Left cardiac atrium (tissue), 4 donors: ENCODE data around the gene UPP2. TPM values are rescaled to one million over a fixed set of nuclear protein-coding genes. Genes with fewer than 3 reads are reported as not detected.

ENCODE experiments used
- ATAC-seq, 2 donors: fragments of 200-7000 bp; cut with Tn5 transposase; one replicate each; pipeline ENCODE4 v1.9.1; 2020; ENCODE audit warnings: mild to moderate bottlenecking in 2 of 2, moderate library complexity in 2 of 2
- DNase-seq: peaks from one replicate; pipeline ENCODE4 v3.0.0-alpha.2; 2020
- intact Hi-C, 2 donors: fragments of 100-400 bp; cut with DNase I; formaldehyde crosslinking; loops; one replicate each; pipeline versions ENCODE4 v1.14.1 to v1.15.1; 2022 to 2023
- long read RNA-seq: library from polyadenylated mRNA; unstranded; transcript quantifications from one replicate; pipeline ENCODE4 v2.0.0, GENCODE V29; 2021
- total RNA-seq, 2 donors: library from RNA; stranded (reverse); fragmentation: NEBNext Ultra II Directional; extraction: Animal tissue kit (Norgen Biotek cat#: 25700); gene quantifications; one replicate each; pipeline ENCODE4 v1.2.1, GENCODE V29; 2021
- donor health status: DM: no; HTN: yes; CAD: no.
- donor health status: DM: no; HTN: yes; CAD: no; lungs with severe emphysema.
- donor health status: DM: yes; HTN: yes; CAD: no.
- donor health status: Dilated cardiomyopathy.

The UPP2 gene
- total RNA-seq: not detected
- long read RNA-seq, partial matches to known transcripts: 0 of 1 reads
- long read RNA-seq, other reads (novel, unspliced or antisense): 1 of 1 reads

DNA sequence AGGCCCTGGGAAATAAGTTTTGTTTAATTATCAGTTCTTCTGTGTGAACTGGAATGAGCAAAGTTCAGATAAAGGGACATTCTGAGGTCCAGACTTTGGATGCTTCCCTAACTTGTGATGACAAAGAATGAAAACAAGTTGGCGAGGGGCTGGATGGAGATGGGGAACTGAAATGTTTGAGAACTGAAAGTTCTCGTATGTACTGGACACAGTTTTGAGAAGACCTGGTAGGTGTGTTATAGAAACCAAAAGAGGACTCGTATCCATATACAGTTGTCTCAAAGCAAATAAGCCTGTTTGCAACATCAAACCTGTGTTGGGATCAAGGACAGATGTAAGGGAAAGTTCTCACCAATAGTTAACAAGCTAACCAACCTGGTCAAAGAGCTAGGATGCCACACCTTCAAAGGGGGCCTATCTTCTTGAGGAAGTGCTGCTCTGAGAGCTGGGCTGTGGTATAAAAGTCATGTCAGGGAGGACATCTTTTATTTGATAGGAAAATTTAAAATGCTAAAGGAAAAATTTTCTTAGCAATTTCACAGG lies at the start of gene UPP2:
TSS of gene UPP2 (plus strand) at position 493 of the 543 bp plus-strand sequence. CDS start 188 bp downstream, outside the sequence.
- no peak for ATAC-seq
- intact Hi-C loops: no loop called here
- DNase-seq: no peak

DNA sequence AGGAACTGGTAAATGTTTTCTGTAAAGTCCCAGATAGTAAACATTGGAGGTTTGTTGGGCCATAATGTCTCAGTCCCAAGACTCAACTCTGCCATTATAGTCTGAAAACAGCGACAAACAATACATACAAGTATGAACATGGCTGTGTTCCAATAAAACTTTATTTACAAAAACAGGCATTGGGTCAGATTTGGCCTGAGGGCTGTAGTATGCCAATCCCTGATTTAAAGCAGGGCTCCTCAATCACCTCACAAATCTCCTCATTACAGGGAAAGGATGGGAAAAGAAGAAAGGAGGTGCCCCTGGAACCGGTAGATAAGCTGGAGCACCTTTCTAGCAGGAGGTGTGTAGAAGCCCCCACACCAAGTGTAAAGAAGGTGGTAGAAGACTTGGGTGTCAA lies 48.9 kb upstream of the UPP2 start:
- ATAC-seq (no peak), DNase-seq (no peak)
- intact Hi-C loops: no loop called here

DNA sequence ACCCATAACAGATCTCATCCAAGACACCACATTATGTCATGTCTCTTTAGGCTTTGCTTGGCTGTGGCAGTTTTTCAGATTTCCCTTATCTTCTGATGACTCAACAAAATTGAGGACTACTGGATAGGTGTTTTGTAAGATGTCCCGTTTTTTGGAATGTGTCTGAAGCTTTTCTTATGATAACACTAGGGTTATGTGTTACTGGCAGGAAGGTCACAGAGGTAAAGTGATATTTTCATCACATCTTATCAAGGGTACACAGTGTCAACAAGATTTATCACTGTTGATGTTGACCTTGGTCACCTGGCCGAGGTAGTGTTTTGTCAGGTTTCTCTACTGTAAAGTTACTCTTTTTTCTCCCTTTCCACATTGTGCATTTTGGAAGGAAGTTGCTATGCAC lies 44.8 kb upstream of the UPP2 start:
- DNase-seq: no peak
- ATAC-seq: no peak
- intact Hi-C loops: no loop called here

DNA sequence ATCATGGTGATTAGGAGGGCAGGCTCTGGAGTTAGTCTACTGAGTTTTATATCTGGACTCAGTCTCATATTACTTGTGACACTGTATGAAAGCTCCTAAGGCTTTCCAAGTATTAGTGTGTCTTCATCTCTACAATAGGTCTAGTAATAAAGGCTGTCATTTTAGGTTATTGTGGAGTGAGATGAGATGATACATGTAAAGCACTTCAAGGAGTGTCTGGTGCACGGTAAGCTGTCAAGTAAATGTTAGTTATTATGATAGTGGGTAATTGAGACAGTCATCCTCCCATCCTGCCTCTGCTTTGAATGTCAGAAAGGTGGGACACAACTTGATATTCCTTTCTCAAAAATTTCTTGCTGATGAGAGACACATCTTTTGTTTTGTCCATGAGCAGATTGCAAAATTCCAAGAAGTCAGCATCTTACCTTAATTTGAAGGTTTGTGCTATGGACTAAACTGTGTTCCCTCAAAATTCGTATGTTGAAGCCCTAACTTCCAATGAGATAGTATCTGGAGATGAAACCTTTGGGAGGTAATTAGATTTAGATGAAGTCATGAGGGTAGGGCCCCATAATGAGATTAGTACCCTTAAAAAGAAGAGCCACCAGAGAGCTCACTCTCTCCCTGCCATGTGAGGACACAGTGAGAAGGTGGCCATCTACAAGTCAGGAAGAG lies 41.4 kb upstream of the UPP2 start:
- ATAC-seq (no peak), DNase-seq (no peak)
- intact Hi-C loops: no loop called here

DNA sequence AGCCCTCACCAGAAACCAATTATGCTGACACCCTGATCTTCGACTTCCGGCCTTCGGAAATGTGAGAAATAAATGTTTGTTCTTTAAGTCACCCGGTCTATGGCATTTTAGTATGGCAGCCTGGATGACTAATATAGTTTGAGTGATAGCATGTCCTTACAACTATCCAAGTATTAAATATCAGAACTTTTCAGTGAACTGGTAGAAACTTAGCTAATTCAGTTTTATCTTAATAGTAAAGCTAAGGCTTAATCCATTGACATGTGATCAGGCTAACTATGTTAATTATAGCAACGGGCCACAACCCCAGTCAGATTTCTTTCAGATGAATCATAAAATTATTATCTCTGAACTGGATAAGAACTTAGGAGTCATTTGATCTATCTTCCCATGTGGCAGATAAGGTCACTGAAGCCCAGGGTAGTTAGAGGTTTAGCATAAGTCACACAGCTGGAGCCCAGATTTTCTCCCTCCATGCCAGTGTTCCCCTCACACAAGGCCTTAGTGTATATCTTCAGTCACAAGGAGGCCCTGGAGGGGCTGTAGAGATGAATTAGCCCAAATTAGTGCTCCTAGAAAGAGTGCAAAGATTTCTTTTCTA lies 40.7 kb upstream of the UPP2 start:
- peak in 1 of 2 donors; percentile 40 for ATAC-seq
- intact Hi-C loops: no loop called here
- DNase-seq: no peak

DNA sequence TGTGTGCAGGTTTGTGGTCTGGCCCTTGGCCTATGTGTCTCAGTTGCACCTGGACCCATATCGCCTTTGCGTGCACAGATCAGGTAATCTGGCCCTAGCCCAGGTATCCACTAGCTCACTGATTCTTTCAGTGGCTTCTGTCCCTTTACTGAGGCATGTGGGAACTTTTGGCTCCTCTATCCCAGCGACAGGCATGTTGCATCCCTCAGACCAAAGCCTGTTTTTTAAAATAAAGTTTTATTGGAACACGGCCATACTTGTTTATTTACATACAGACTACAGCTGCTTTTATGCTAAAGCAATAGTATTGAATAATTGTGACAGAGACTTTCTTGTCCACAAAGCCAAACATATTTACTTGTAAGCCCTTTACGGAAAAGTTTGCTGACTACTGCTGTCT lies 39.9 kb upstream of the UPP2 start:
- ATAC-seq (no peak), DNase-seq (no peak)
- intact Hi-C loops: no loop called here

DNA sequence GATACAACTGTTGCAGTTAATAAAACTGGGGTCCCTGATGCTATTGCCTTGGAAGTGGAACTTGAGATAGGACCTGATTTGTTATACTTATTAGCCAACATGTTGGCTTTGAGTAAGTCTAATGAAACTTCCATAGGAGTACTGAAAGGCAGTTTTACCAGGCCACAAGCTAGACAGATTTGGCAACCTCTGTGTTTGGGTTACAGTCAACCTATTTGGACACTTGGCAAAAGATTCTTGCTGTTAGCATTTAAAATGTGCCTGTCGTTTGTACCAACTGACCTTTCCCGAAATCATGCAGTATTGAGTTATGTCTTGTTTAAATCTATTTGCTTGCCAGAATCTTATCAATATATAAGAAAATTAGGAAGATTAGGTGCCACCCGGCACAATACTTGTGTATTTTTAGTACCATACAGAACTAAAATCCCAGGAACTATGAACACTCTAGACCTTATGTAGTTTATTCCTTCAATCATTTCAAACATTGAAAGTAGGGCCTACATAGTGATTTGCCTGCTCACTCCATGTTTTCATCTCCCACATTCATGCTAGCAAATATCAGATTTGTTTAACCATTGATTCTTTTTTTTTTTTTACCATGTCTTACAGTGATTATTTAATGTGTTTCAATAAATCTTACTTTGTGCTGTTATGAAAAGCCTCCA lies 35.5 kb upstream of the UPP2 start:
- DNase-seq (no peak), ATAC-seq (no peak)
- intact Hi-C loops: no loop called here

DNA sequence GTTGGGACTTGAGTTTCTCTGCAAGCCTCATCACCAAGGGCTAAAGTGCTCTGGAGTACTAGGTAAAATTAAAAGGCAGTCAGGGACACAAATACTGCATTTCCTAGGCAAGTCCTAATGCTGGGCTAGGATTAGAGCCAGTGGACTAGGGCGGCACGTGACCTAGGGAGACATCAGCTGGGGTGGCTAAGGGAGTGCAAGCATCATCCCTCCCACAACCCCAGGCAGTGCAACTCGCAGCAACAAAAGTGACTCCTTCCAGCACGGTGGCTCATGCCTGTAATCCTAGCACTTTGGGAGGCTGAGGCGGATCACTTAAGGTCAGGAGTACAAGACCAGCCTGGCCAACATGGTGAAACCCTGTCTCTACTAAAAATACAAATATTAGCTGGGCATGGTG lies 30.7 kb upstream of the UPP2 start:
- DNase-seq (no peak), ATAC-seq (no peak)
- intact Hi-C loops: no loop called here

DNA sequence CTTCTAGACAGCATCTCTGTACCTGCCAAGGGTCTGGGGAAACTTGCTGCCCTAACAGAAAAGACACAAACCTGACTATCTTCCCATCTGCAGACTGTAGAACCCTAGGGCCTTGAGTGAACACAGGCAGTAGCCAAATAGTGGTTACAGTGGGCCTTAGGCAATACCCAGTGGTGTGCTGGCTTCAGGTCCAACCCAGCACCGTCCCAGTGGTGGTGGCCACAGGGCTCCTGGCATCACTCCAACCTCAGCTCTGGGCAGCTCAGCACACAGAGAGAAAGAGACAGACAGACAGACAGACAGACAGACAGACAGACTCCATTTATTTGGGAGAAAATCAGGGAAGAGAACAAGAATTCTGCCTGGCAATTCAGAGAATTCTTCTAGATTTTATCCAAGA lies 29.3 kb upstream of the UPP2 start:
- no peak for ATAC-seq
- intact Hi-C loops: no loop called here
- no peak for DNase-seq

DNA sequence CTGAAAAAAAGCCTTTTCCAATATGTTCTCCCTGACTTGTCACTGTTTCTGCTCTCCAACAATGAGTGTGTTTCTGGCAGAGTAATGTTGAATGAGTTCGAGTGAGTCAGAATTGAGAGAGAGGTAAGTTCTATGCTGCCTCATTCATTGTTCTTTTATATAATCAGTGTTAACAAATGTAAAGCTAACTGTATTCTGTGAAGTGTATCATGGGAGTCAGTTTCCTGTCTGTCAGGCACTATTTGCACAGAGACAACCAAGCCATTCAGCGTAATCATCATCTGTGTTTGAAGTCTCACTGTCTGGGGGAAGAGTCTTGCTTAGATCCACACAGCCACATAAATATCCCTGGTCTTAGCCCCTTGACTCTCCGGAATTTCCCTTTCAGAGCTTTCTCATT lies 22.0 kb upstream of the UPP2 start:
- intact Hi-C loops: no loop called here
- ATAC-seq: no peak

DNA sequence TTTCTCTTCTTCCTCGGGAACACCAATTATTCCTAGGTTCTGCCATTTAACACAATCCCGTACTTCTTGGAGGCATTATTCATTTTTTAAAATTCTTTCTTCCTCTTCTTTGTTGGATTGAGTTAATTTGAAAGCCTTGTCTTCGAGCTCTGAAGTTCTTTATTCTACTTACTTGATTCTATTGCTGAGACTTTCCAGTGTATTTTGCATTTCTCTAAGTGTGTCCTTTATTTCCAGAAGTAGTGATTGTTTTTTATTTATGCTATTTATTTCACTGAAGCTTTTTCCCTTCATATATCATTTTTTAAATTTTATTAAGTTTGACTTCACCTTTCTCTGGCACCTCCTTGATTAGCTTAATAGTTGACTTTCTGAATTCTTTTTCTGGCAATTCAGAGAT lies 13.6 kb upstream of the UPP2 start:
- DNase-seq (no peak), ATAC-seq (no peak)
- intact Hi-C loops: no loop called here

More for the DNA sequence above, 22.0 kb upstream of the UPP2 start:
- no peak for DNase-seq

DNA sequence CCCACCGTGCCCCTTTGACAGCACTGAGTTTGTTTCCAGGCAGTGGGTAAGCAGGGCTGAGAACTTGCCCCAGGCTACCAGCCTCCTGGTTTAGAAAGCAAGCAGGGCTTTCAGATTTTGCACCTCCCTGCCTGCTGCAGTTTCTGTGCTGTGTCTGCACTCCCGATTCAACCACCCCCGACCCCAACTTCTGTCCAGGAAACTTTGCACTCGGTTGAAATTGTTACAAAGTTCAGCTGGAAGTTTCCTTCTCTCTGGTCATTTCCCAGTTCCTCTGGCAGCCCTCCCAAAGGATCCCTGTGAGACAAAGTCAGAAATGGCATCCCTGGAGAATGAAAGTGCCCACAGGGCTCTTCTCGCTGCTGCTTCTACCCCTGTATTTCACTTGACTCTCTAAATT lies 12.4 kb upstream of the UPP2 start:
- intact Hi-C loops: no loop called here
- DNase-seq: no peak
- no peak for ATAC-seq

DNA sequence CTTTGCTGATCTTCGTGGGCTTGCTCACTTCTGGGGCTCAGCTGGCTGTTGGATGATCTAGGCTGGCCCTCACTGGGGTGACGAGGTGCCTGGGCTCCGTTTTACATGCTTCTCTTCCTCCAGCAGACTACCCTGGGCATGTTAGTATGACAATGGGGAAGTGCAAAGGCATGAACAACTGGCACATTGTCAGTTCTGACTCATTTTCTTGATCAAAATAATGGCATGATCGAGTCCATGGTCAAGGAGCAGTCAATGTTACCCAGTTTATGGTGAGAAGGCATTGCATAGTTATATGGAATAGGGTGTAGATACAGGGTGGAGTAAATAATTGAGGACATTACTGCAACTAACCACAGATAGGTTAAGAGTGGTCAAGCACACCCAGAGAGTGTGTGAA lies 10.0 kb upstream of the UPP2 start:
- DNase-seq: no peak
- no peak for ATAC-seq
- intact Hi-C loops: no loop called here

DNA sequence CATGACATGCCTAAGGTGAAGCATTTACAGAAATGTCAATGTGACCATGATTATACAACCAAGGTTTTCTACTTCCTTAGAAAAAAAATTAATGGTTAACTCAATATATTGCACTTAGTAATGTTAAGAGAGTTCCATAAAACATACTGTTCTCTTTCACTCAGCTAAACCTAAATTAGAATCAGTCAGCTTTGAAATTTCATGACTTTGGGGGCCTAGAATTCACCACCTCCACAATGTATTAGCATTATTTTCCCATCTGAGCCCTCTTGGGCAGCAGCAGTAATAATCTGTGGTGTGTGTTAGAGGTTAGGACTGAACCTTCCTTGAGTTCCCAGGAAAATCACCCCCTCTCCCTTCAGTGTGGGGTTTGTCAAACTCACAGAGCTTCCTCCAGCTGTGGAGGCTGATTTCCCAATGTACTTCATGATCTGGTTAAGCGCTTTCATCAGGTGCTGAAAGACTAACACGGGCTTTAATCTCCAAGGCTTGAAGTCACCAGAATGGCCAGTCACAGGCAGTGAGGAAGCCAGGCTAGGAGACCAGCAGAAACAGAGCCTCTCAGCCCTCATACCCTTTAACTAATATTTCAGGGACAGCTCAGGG lies 7.1 kb upstream of the UPP2 start:
- intact Hi-C loops: no loop called here
- ATAC-seq (no peak), DNase-seq (no peak)

DNA sequence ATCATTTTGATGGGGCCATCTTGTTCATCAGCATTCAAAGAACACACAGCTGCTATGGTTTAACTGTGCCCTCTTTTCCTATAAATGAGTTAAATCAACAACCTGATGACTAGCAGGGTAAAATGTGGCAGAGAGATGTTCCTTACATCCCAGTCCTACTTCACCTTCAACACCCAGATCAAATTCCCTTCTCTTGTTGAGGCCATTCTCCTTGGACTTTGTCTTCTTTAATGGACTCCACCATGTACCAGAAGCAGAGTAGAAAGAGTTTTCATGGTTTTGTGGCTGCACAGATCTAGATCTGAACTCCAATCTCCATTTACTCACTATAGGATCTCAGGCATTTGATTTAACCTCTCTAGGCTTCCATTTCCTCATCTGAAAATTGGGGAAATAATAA lies 6.4 kb upstream of the UPP2 start:
- ATAC-seq (no peak), DNase-seq (no peak)
- intact Hi-C loops: no loop called here

DNA sequence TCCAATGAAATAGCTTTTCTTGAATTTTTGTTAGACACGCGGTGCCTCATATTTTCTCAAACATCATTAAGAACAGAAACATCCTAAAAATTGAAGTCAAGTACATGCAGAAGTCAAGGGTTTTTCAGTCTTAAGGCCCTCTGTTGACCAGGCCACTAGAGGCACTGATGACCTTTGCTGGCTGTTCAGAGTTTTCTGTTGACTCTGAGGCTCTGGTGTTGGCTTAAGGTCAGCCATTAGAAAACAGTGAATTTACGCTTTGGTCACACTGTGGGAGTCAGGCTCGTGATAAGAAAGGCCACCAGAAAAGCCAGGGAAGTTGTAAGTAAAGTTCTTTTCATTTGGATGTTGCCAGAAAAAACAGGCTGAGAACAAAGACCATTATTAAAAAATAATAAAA lies 5.8 kb upstream of the UPP2 start:
- DNase-seq (no peak), ATAC-seq (no peak)
- intact Hi-C loops: no loop called here

DNA sequence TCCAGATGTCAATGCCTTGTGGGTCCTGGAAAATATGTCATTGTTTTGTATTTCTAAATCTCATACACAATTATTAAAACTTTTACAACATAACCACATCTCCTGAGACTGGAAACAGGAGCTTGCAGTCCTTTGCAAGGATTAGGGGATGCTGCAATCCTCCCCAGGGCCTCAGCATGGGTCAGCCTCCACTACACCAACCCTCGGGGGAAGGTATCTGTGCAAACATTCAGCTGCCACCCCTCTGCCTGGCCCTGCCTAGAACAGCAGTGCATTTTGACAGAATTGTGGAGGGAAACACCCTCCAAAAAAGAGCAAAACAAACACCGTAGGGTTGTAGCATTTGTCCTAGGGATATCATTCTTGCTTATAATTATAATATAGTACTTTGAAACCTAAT lies 4.2 kb upstream of the UPP2 start:
- intact Hi-C loops: no loop called here
- ATAC-seq: peak in 1 of 2 donors; percentile 59
- DNase-seq: no peak

DNA sequence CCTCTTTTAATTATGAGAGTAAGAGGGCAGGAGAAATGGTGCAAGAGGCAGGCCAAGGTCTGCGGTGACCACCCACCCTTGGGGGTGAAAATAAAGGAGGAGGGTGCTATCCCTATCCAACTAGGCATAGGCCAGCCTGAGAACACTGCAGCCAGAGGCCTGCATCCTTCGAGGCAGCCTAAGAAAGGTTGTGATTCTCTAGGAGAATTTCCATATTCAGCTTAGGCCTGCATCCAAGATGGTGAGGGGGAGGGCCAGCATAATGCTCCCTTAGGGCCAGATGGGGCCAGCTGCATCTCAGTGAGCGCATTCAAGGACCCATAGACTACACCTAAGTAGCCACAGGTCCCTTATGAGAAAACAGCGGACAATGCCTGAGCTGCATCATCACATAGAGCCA lies 3.5 kb upstream of the UPP2 start:
- intact Hi-C loops: no loop called here
- ATAC-seq: no peak
- DNase-seq: no peak

DNA sequence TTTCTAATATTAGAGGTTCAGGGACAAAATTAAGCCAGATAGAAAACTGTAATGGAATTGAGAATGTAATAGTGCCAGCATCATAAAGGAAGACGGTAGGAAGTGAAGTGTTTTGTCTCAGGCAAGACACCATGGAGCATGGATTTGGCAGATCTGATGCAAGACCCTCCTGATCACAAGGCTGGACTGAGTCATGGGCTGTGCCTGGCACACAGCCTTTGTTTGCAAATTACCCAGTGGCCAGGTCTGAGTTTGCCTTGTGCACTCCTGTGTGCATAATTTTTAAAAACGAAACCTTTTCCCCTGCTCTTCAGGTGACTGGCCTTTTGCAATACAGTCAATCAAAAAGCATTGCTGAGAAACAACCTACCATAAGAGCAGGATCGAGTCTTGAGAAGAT lies 2.0 kb upstream of the UPP2 start:
- no peak for ATAC-seq
- DNase-seq: no peak
- intact Hi-C loops: no loop called here

DNA sequence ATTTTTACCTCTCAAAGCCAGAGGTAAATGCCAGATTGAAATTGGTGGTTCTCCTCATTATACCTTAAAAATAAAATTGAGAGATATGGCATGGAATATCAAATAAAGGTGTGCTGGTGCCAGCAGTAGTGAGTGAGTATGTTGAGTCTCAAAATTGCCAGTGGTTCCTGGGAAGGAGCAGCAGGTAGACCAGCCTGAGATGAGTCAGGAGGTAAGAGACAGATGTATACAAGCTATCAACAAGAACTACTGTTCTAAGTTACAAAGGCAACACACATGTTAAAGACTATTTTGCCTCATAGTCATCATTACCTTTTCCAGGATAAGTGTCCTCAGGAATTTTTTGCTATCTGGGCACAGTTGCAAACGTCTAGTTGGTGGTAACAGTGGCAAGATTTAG lies 1.3 kb upstream of the UPP2 start:
- intact Hi-C loops: no loop called here
- DNase-seq (no peak), ATAC-seq (no peak)
